ENCODE results near the gene ZNF81. TPM values are rescaled to one million over a fixed set of nuclear protein-coding genes. Genes with fewer than 3 reads are reported as not detected.
A peak's percentile ranks its signal among the peaks of the same experiment; 100 is the strongest.
"Not testable (repeated sequence)": the region's sequence is repeated elsewhere in the genome, so short reads cannot be mapped to it uniquely, and the experiment has no call there.

ZNF81 gene
- 5.2 TPM for total RNA-seq

DNA sequence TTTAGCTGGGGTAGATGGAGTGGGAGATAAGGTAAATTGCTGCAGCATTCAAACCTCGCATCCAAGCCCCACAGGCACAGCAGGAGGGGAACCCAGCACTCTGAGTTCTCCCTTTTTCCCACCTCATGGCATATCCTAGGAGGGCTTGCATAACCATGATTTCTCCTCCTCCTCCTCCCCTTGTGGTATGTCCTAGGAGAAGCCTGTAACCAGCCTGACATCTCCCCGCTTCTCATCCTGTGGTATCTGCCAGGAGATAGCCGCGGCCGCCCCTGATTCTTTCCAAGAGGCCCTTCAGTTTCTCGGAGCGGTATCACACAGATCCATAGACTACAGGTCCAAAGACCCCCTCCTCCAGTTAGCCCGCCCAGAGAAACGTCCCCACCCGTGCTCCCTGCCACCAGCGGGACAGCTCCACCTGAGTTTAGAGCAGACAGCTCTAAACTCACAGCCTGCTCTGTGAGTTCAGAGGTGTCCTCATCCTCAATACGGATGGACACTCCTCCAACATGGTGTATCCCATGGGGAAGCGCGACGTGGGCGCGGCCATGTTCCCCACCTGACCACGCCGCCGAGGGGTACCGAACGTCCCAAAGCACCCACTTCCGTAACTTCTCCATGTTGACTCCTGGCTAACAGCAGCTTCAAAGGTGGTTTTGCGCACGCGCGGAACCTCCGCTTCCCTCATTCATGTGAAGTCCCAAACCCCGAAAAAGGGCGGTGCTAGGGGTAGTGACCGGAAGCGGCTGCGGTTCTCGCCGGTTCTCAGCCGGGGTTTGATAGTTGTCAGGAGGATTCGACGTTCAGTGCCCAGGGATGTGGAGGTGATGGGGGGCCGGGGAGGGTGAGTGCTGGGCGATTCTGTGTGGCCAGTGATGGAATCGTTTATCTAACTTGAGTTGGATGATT is at the start of gene ZNF81:
Gene ZNF81 (plus strand): TSS at position 739 of the 909 bp plus-strand sequence. CDS start 9,366 bp downstream, outside the sequence.
- peak; percentile 76 for DNase-seq

DNA sequence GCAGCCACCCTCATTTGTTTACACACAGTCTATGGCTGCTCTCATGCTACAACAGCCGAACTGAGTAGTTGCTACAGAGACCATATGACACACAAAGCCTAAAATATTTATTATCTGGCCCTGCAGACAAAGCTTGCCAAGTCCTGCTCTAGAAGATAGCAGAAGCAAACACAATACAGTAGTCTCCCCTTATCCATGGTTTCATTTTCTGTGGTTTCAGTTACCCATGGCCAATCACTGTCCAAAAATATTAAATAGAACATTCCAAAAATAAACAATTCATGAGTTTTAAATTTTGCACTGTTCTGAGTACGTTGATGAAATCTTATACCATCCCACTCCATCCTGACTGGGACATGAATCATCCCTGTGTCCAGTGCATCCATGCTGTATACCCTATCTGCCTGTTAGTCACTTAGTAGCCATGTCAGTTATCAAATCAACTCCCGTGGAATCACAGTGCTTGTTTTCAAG is 40.2 kb upstream of the ZNF81 start:
- no peak for DNase-seq

DNA sequence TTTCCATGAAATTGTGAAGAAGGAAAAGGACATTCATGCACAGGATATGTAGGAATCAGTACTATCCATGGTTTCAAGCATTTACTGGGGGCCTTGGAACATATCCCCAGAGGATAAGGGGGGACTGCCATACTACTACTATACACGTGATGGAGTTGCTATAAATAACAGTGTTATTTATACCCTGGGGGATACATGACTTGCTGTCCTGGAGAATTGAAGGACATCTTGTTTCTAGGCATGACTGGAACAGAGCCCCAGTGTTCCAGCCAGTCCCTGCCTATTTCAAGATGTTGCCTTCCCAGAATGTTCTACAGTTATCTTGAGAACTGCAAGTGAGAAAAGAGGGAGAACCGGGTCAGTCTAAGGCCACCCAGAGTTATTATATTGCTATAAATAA is 39.6 kb upstream of the ZNF81 start:
- no peak for DNase-seq

DNA sequence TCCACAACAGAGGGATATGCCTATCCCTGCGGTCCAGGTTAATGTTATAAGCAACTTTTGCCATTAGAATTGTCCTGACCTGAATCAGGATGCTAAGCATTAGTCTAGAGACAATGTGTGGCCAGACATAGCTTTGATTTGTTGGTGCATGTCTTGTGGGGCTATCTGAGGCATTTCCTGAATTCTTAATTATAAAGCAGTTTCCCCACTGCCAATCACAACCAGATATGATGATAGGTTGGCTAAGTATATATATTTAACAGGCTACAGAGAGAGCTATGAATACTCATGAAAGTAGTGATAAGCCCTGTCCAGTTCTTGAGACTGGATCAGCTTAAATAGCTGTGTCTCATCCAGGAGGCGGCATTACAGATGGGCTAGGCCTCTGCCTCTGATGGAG is 37.8 kb upstream of the ZNF81 start:
- DNase-seq = no peak

DNA sequence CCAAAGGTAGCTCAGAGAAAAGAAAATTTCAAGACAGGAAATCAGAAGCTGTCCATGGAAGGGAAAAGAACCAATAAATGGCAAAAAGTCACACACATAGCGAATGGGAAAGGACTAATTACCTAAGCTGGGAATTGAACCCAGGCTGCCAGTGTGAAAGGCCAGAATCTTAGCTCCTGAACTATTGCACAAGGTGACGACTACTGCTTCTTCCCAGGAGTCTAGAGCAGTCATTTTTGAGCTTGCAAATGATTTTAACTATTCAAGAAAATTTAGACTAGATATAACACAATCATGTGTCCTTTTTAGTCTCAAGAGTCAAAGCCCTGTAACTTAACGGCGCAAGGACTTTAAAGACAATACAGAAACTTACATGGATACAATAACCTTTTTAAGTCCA is 34.1 kb upstream of the ZNF81 start:
- DNase-seq = no peak

DNA sequence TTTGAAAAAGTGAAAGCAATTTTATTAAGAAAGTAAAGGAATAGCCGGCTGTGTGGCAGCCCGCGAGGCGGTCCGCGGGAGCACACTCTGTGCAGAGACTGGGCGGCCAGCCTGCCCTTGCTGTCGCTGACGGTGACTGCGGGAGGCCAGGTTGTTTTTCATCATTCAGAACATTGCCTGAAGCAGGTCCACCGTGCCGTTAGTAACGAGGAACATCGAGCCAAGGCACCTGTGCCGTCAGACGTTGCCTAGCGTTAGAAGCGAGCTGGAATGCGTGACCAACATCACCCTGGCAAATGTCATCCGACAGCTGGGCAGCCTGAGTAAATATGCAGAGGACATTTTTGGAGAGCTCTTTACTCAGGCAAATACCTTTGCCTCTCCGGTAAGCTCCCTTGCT is 33.6 kb upstream of the ZNF81 start:
- not testable (repeated sequence) for DNase-seq

DNA sequence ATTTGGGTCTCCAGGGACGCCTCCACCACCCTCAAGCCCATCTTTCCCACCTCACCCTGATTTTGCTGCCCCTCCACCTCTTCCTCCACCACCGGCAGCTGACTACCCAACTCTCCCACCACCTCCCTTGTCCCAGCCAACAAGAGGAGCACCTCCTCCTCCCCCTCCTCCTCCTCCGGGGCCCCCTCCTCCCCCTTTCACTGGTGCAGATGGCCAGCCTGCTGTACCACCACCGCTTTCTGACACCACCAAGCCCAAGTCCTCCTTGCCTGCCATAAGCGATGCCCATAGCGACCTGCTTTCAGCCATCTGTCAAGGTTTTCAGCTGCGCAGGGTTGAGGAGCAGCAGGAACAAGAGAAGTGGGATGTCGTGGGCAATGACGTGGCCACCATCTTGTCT is 32.4 kb upstream of the ZNF81 start:
- no peak for DNase-seq

DNA sequence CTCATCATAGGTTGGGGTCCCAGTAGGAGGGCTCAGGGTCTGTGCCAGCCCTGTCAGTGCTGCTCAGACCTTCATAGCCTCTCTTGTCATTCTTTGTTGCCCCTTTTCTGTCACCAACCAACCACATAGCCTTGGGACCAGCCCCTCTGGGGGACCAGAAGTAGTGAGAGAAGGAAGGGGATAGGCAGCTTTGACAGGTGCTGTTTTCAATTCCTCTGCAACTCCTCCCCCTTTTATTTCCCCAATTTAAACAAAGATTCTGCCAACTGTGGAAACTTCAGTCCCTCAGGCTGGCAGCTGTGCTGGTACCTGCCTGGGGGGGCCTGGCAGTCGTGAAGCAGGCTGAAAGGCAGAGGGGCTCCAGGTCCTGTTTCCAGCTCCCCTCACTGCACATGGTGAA is 30.9 kb upstream of the ZNF81 start:
- not testable (repeated sequence) for DNase-seq

DNA sequence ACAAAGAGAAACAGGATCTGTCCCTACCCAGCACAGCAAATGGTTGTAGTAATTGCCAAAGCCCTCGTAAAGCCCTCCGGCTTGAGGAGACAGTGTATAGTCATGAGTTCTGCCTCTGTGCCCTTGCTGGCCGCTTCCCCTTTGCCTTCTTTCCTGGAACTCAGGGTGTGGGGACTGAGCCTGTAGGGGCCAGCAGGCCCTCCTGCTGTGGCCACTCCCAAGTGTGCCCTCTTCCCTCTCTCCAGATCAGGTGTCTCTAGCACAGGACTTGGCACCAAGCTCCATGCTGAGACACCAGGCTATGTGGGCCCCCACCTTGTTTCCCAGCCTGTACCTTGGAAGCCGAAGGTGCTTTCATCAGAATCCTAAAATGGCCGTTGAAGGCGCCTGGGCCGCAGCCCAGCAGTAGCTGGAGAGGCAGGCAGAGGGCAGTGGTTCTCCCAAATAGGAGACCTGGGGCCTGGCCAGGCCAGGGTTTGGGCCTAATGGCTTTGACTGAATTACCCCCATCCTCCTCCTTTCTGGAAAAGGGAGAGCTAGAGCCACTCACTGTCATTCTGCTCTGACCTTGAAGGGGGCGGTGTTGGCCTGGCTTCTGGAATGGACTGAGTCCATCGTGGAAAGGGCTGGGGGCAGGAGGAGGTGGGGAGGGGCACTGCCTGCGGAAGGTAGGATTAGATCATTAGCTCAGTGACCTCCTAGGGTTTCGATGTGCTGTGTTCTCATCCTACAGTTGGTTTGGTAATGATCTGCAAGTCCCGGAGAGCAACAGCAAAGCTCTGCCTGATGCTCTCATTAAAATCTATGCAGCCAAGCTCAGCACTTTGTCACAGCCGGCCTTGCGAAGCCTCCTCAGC is 30.1 kb upstream of the ZNF81 start:
- DNase-seq = not testable (repeated sequence)

DNA sequence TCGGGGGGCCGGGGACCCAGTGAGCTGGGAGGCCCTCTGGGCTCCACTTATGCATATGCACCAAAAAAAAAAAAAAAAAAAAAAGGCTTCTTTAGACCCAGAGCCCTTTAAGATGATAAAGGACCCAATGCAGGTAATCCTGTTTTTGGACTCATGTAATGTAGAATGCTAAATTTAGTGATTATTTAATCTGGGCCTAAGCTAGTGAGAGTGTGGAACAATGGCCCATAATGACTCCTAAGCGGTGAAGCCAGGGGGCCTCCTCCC is 29.5 kb upstream of the ZNF81 start:
- not testable (repeated sequence) for DNase-seq

DNA sequence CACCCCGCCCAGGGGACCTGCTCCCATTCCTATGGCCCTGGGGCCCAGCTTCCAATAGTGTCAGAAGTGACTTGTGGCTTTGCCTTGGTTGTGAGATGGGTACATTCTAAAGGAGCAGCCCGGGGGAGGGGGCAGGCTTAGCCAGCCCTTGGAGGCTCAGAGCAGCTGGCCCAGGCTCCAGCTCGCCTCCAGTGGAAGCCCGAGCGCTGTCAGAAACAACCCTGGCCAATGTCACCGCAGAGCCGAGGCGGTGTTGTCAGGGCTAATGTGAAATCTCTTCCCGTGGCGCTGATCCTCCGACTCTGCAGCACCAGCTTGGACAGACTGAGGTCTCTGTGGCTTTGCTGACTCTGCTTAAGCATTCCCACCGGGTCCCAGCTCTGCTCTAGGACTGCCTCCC is 29.2 kb upstream of the ZNF81 start:
- DNase-seq = no peak

DNA sequence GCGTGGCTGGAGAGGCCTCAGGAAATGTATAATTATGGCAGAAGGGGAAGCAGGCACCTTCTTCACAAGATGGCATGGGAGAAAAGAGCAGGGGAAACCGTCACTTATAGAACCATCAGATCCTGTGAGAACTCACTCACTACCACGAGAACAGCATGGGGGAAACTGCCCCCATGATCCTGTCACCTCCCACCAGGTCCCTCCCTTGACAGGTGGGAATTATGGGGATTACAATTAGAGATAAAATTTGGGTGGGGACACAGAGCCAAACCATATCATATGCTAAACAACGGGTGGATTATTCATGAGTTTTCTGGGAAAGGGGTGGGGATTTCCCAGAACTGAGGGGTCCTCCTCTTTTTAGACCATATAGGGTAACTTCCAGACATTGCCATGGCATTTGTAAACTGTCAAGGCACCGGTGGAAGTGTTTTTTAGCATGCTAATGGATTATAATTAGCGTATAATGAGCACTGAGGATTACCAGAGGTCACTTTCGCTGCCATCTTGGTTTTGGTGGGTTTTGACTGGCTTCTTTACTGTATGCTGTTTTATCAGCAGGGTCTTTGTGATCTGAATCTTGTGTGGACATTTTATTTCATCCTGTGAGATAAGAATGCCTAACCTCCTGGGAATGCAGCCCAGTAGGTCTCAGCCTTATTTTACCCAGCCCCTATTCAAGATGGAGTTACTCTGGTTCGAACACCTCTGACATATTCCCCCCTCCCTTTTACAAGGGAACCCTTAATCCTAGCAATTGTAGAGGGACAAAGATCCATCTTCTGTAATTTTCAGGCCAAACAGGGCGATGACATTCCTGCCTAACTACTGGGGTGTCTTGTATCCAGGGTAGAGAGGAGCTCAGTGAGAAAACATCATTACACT is 27.6 kb upstream of the ZNF81 start:
- DNase-seq = no peak

DNA sequence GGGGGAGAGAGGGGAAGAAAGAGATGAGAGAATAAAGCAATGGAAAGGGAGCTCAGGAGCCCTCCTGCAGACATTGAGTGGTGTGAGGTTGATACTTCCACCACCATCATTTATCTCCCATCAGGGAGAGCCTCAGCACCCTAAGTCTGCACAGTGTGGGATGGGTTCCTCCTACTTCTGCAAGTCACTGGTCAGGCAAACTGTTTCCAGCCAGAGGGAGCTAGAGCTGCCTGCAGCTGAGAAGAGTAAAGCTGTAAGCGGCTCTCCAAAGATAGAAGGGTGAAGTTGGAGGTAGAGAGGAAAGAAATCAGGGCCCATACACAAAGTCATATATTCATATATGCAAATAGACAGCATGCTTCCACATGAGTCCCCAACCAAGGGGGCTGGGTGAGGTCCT is 21.9 kb upstream of the ZNF81 start:
- DNase-seq = no peak

DNA sequence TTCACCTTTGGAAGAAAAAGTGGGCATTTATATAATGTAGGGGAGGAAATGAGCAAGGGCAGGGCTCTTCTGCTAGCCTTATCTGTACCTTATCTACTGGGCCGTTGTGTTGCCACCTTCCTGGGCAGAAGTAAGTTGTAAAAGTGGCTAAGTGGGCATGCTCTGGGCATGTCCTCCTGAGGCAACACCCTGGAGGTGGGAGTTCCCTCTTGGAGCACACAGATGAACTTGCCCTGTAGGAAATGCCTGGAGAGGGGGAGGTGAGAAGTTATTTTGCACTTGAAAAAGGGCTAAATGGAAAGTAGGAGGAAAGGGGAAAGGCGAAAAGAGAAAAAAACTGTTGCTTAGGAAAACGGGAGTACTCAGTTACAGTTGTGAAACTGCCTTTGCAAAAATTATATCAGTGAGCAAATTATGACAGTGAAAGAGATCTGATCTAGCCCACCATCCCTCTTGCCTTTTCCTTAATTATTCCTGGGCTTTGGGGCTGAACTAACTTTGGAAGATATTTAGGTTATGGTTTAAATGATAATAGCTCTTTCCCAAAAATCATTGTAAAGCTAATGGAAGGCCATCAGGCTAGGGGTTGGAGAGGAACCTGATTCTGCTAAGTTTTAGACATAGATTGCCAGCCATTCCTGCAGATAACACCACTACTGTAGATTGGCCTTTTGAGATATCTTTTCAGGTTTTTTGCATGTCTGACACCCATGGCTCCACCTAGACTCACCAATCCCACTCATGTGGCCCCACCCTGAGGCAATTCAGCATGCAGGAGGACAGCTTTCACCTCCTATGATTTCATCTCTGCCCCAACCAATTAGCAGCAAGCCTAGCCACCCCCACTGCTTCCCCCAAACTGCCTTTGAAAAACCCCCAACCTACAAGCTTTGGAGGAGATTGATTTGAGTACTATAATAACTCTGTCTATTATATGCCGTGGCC is 20.5 kb upstream of the ZNF81 start:
- DNase-seq = no peak

DNA sequence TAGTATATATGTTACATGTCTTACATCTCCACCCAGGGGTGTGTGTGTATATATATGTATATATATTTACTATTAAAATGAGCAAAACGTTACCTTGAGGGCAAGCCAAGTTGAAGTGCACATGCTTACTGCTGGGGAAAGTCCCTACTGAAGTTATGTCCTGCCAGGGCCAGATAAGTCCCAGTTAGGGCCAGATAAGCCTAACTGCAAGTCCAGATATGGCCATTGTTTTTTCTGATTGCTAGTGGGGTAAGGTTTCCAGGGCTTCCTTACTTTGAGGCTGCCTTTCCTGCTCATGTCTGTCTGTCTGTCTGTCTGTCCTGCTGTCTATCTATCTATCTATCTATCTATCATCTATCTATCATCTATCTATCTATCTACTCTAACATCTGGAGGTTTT is 19.3 kb upstream of the ZNF81 start:
- DNase-seq = no peak

DNA sequence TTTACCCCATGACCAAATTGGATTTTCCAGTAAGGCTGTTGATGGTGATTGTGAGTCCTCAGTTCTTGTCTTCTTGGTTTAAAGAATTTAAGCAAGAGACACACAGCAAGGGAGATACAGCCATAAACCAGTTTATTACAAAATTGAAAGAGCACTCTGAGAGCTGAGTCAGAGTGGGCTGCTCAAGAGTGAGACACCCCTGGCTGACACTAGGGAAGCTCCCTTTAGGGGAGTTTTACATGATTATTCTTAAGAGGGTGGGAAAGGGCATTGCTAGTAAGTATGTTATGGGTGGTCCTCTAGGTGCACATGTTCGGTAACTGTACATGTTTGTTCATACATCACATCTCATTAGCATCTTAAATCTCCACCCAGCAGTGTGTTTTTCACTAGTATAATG is 18.8 kb upstream of the ZNF81 start:
- no peak for DNase-seq

DNA sequence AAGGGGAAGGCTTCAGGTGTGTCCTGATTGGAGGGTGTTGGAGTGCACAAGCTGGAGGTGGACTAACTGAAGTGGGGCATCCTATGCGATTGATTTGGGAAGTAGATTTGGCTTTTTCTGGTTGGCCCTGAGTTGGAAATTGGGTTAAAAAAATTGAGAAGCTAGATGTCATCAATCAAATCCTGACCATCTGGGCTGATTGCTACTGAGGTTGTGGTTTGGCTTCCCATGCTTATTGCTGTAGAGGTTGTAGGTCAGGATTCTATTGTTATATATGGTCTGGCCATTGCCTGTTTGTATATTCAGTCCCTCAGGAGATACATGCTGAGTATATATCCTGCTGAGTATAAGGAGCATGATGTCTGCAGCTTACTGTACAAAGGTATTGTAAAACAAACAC is 7.7 kb upstream of the ZNF81 start:
- DNase-seq = no peak

DNA sequence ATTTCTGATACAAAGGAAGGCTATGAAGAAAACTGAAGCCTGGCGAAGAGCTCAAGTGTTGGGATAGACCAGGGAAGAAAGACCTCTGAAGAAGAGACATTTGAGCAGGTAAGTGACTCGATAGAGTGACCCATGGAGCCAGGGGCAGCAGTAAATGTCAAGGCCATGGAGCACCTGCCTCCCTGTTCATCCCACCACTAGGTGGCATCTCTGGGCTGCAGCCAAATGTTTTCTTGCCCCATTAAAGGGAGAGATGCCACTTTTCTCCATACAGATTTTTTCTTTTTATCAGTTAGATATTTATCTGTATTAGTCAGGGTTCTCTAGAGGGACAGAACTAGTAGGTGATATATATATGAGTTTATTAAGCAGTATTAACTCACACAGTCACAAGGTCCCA is 4.9 kb upstream of the ZNF81 start:
- peak; percentile 0 for DNase-seq

DNA sequence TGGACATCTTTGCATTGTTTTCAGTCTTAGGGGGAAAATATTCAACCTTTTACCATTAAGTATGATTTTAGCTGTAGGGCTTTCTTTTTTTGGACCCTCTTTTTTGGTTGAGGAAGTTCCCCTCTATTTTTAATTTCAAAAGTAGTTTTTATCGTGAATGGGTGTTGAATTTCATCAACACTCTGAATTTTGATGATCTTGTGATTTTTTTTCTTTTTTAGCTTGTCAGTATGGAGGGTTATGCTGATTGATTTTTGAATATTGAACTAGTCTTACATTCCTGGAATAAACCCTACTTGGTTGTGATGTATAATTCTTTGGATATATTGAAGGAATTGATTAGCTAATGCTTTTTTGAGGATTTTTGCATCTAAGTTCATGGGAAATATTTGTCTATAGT is 1.7 kb downstream of the ZNF81 start:
- no peak for DNase-seq

DNA sequence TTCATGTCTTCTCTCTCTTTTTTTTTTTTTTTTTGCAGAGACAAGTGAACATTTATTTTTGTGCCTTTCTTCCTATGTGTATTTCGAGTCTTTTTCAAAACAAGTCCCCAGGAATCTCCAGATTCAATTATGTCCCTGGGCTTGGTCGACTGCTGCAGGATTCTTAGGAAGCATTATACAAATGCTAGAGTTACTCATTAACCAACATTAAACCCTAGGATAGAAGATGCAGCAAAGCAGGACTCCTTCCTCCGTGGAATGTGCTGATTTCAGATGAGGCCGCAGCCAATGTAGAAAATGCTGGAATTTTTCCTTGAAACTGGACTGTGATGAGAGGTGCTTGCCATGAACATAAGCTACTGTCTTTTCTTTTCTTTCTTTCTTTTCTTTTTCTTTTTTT is 3.4 kb downstream of the ZNF81 start:
- no peak for DNase-seq

DNA sequence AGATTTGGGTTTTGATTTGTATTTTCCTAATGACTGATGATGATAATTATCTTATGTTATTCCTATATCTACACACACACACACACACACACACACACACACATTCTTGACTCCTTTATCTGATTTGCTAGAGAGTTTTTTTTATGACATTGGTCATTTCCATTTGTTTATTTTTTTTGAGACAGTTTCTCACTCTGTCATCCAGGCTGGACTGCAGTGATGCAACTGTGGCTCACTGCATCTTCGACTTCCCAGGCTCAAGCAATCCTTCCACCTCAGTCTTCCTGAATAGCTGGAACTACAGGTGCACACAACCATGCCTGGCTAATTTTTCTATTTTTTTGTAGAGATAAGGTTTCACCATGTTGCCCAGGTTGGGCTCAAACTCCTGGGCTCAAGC is 6.7 kb downstream of the ZNF81 start:
- no peak for DNase-seq
